WTC11 (cell line): ENCODE results near the gene CRELD1. TPM values are rescaled to one million over a fixed set of nuclear protein-coding genes. Genes with fewer than 3 reads are reported as not detected.

ENCODE experiments used
- ATAC-seq: fragments of 200-7000 bp; cut with Tn5 transposase; 2 replicates; pipeline ENCODE4 v1.10.0; 2021; ENCODE audit warnings: mild to moderate bottlenecking, moderate library complexity
- CTCF ChIA-PET: fragments of 300-600 bp; sonication (Branson Sonifier 250); formaldehyde crosslinking; loops from one replicate; lab custom pipeline; 2021; ENCODE audit warnings: antibody characterized with exemption; lab: Charles Lee
- POLR2A ChIA-PET: fragments of 350-600 bp; sonication (Branson Sonifier 250); formaldehyde crosslinking; loops from one replicate; lab custom pipeline; 2021; ENCODE audit warnings: antibody characterized with exemption; lab: Charles Lee
- DNase-seq: peaks from one replicate; pipeline ENCODE4 v3.0.0; 2021; ENCODE audit warnings: low spot score
- H3K27ac Mint-ChIP-seq: 2 replicates; pipeline ENCODE4 v1.8.0; 2021; ENCODE audit warnings: mixed read lengths
- H3K27me3 Mint-ChIP-seq: 2 replicates; pipeline ENCODE4 v1.8.0; 2021; ENCODE audit warnings: low read depth, mild to moderate bottlenecking, moderate library complexity, mixed read lengths
- H3K36me3 Mint-ChIP-seq: 2 replicates; pipeline ENCODE4 v1.8.0; 2021; ENCODE audit warnings: mixed read lengths
- H3K4me1 Mint-ChIP-seq: 2 replicates; pipeline ENCODE4 v1.8.0; 2022; ENCODE audit warnings: mixed read lengths
- H3K4me3 Mint-ChIP-seq: 2 replicates; pipeline ENCODE4 v1.8.0; 2021; ENCODE audit warnings: mild to moderate bottlenecking, moderate library complexity, mixed read lengths
- H3K9me3 Mint-ChIP-seq: 2 replicates; pipeline ENCODE4 v1.8.0; 2021; ENCODE audit warnings: mixed read lengths
- CBFB ChIP-seq: sonication (generic); formaldehyde crosslinking; IDR thresholded peaks from 2 replicates; pipeline ENCODE4 v1.8.1; 2022; ENCODE audit warnings: mild to moderate bottlenecking, low read depth, missing genetic modification reagents
- CDX4 ChIP-seq: fragments of 250-450 bp; sonication (Bioruptor Pico); IDR thresholded peaks from 2 replicates; pipeline ENCODE4 v1.9.0; 2021; ENCODE audit warnings: moderate library complexity, mild to moderate bottlenecking, inconsistent platforms, borderline replicate concordance
- E2F5 ChIP-seq: sonication (generic); formaldehyde crosslinking; IDR thresholded peaks from 2 replicates; pipeline ENCODE4 v1.8.1; 2022; ENCODE audit warnings: mild to moderate bottlenecking, moderate library complexity, missing genetic modification reagents
- ESRRA ChIP-seq: sonication (generic); formaldehyde crosslinking; IDR thresholded peaks from 2 replicates; pipeline ENCODE4 v1.8.1; 2022; ENCODE audit warnings: mild to moderate bottlenecking, missing genetic modification reagents, borderline replicate concordance
- ETV6 ChIP-seq: sonication (generic); formaldehyde crosslinking; IDR thresholded peaks from 2 replicates; pipeline ENCODE4 v1.8.1; 2022; ENCODE audit warnings: mild to moderate bottlenecking, missing genetic modification reagents
- FOXJ3 ChIP-seq: sonication (generic); formaldehyde crosslinking; IDR thresholded peaks from 2 replicates; pipeline ENCODE4 v1.9.0; 2021; ENCODE audit warnings: missing genetic modification reagents, mild to moderate bottlenecking, borderline replicate concordance
- FOXP4 ChIP-seq: sonication (generic); formaldehyde crosslinking; IDR thresholded peaks from 2 replicates; pipeline ENCODE4 v1.8.0; 2022; ENCODE audit warnings: mild to moderate bottlenecking, missing genetic modification reagents
- GTF2I ChIP-seq: fragments of 250-450 bp; sonication (Bioruptor Pico); conservative IDR thresholded peaks from 2 replicates; pipeline ENCODE4 v1.4.0; 2021; ENCODE audit warnings: mild to moderate bottlenecking
- IRF1 ChIP-seq: sonication (generic); formaldehyde crosslinking; IDR thresholded peaks from 2 replicates; pipeline ENCODE4 v1.8.0; 2023; ENCODE audit warnings: missing genetic modification reagents
- MLX ChIP-seq: sonication (generic); formaldehyde crosslinking; IDR thresholded peaks from 2 replicates; pipeline ENCODE4 v1.8.1; 2023; ENCODE audit warnings: mild to moderate bottlenecking, missing genetic modification reagents, moderate library complexity
- PRRX2 ChIP-seq: fragments of 250-450 bp; sonication (Bioruptor Pico); IDR thresholded peaks from 2 replicates; pipeline ENCODE4 v1.8.0; 2021; ENCODE audit warnings: mild to moderate bottlenecking
- SMAD3 ChIP-seq: sonication (generic); formaldehyde crosslinking; IDR thresholded peaks from 2 replicates; pipeline ENCODE4 v1.8.0; 2022; ENCODE audit warnings: missing genetic modification reagents, mild to moderate bottlenecking, borderline replicate concordance
- TCF7 ChIP-seq: sonication (generic); formaldehyde crosslinking; IDR thresholded peaks from 2 replicates; pipeline ENCODE4 v1.8.0; 2022; ENCODE audit warnings: mild to moderate bottlenecking, low read depth, missing genetic modification reagents, moderate library complexity
- ZNF121 ChIP-seq: sonication (generic); formaldehyde crosslinking; IDR thresholded peaks from 2 replicates; pipeline ENCODE4 v1.8.0; 2023; ENCODE audit warnings: missing genetic modification reagents
- total RNA-seq: library from RNA; stranded (reverse); gene quantifications from 3 replicates; pipeline ENCODE4 v1.2.3, GENCODE V29; 2021
- TF ChIP-seq, protein P1 (sequence below): fragments of 250-450 bp; sonication (Bioruptor Pico); IDR thresholded peaks from 2 replicates; pipeline ENCODE4 v1.9.0; 2021; ENCODE audit warnings: mild to moderate bottlenecking
- TF ChIP-seq, protein P2 (sequence below): sonication (generic); formaldehyde crosslinking; IDR thresholded peaks from 2 replicates; pipeline ENCODE4 v1.8.1; 2023; ENCODE audit warnings: mild to moderate bottlenecking, missing genetic modification reagents, moderate library complexity
- TF ChIP-seq, protein P3 (sequence below): fragments of 250-450 bp; sonication (Bioruptor Pico); conservative IDR thresholded peaks from 2 replicates; pipeline ENCODE4 v1.9.0; 2021; ENCODE audit warnings: mild to moderate bottlenecking
- TF ChIP-seq, protein P4 (sequence below): sonication (generic); formaldehyde crosslinking; conservative IDR thresholded peaks from 2 replicates; pipeline ENCODE4 v1.8.1; 2023; ENCODE audit warnings: mild to moderate bottlenecking, low read depth, missing genetic modification reagents, moderate library complexity

The CRELD1 gene
- total RNA-seq, 1 experiment from 2014 or later = 18.8 TPM

DNA sequence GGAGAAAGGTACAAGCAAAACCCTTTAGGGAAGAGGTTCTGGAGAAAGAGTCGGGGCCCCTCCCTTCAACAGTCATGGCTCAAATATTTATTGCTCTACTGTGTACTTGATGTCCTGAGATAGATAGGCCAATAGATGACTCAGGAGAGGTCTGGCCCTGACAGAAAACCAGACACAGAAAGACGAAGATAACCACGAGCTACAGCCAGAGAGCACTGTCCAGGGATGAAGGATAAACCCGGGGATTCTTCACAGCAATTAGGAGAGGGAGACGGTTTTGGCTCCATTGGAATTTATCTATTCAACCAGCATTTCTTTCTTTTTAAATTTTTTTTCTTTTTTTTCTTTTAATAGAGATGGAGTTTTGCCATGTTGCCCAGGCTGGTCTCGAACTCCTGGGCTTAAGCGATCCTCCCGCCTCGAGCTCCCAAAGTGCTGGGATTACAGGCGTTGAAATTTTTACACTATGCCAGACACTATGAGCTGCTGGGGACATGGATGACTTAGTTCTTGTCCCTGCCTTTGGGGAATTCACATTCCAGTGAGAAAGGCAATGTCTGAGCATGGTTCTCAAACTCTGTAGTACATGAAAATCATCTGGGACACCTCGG, 49.0 kb upstream of the CRELD1 start (continued):
- TF ChIP-seq, protein P1, sequence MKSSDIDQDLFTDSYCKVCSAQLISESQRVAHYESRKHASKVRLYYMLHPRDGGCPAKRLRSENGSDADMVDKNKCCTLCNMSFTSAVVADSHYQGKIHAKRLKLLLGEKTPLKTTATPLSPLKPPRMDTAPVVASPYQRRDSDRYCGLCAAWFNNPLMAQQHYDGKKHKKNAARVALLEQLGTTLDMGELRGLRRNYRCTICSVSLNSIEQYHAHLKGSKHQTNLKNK (CRISPR knock-in tag) = no peak
- TF ChIP-seq FOXP4 (CRISPR knock-in tag) (no peak), MLX (CRISPR knock-in tag) (no peak), CBFB (CRISPR knock-in tag) (no peak), E2F5 (CRISPR knock-in tag) (no peak), IRF1 (CRISPR knock-in tag) (no peak)
- TF ChIP-seq, protein P2, sequence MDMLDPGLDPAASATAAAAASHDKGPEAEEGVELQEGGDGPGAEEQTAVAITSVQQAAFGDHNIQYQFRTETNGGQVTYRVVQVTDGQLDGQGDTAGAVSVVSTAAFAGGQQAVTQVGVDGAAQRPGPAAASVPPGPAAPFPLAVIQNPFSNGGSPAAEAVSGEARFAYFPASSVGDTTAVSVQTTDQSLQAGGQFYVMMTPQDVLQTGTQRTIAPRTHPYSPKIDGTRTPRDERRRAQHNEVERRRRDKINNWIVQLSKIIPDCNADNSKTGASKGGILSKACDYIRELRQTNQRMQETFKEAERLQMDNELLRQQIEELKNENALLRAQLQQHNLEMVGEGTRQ = no peak
- TF ChIP-seq, protein P3, sequence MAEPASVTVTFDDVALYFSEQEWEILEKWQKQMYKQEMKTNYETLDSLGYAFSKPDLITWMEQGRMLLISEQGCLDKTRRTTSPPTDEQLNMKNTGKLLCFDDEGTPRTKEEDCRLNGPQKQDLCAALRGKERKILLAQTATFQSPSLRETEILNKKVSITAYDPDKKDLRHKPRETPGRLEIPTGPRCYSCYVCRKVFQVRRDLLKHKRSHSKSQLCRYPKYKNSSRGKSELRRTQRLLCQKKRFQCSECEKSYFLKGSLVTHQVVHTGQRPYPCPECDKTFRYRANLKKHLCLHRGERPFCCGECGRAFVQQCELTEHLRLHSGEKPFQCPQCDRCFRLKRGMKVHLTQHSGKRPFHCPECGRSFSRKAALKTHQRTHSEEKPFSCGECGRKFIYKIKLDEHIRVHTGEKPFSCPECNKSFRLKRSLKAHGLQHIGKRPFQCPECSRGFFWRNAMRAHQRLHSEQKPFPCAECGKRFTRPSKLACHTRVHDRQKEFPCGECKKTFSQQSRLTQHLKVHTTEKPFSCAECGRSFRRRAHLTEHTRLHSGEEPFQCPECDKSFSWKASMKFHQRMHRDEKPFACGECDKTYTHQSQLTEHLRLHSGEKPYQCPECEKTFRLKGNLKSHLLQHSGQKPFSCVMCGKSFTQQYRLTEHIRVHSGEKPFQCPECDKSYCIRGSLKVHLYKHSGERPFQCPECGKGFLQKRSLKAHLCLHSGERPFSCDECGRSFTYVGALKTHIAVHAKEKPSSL (CRISPR knock-in tag) = no peak

DNA sequence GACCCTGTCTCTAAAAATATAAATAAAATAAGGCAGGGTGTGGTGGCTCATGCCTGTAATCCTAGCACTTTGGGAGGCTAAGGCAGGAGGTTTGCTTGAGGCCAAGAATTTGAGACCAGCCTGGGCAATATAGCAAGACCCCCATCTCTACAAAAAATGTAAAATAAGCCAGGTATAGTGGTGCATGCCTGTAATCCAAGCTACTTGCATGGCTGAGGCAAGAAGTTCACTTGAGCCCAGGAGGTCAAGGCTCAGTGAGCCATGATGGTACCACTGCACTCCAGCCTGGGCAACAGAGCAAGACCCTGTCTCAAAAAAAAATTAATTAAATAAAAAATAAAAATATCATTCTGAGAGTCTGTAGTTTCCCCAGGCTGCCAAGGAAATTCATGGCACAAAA, 47.3 kb upstream of the CRELD1 start:
- H3K9me3 Mint-ChIP-seq = no peaks in the 10 kb centered on the region
- ATAC-seq (no peak), DNase-seq (no peak)
- H3K4me1 Mint-ChIP-seq = no peaks in the 10 kb centered on the region
- no peaks in the 10 kb centered on the region for H3K36me3 Mint-ChIP-seq
- no peak overlapping the region for H3K4me3 Mint-ChIP-seq
- POLR2A ChIA-PET = no interaction called here
- H3K27me3 Mint-ChIP-seq = peaks cover 7% of the 10 kb centered on the region
- no peak overlapping the region for H3K27ac Mint-ChIP-seq
- 0 out of 2 replicates have a peak, but pooled peaks have one; percentile 21 for TF ChIP-seq GTF2I (CRISPR knock-in tag)
- 0 out of 2 replicates have a peak, but pooled peaks have one; percentile 56 for TF ChIP-seq ZNF121 (CRISPR knock-in tag)
- no peak for TF ChIP-seq PRRX2 (CRISPR knock-in tag)
- TF ChIP-seq, all 79 proteins: peak for 2
- CTCF ChIA-PET = no interaction called here

- no peaks in the 10 kb centered on the region for H3K9me3 Mint-ChIP-seq
- H3K4me3 Mint-ChIP-seq = no peak overlapping the region
- no peak for ATAC-seq
- no peak for DNase-seq
- peaks cover 5% of the 10 kb centered on the region for H3K4me1 Mint-ChIP-seq
- POLR2A ChIA-PET = no interaction called here
- peaks cover 7% of the 10 kb centered on the region for H3K27me3 Mint-ChIP-seq
- H3K36me3 Mint-ChIP-seq = peaks cover 4% of the 10 kb centered on the region
- H3K27ac Mint-ChIP-seq = no peak overlapping the region
- CTCF ChIA-PET = no interaction called here
- TF ChIP-seq ESRRA (CRISPR knock-in tag) (no peak), SMAD3 (CRISPR knock-in tag) (no peak), CDX4 (CRISPR knock-in tag) (no peak), TCF7 (no peak), ETV6 (CRISPR knock-in tag) (no peak), FOXJ3 (CRISPR knock-in tag) (no peak)
- TF ChIP-seq, protein P1 (CRISPR knock-in tag) = no peak
- TF ChIP-seq, protein P4, sequence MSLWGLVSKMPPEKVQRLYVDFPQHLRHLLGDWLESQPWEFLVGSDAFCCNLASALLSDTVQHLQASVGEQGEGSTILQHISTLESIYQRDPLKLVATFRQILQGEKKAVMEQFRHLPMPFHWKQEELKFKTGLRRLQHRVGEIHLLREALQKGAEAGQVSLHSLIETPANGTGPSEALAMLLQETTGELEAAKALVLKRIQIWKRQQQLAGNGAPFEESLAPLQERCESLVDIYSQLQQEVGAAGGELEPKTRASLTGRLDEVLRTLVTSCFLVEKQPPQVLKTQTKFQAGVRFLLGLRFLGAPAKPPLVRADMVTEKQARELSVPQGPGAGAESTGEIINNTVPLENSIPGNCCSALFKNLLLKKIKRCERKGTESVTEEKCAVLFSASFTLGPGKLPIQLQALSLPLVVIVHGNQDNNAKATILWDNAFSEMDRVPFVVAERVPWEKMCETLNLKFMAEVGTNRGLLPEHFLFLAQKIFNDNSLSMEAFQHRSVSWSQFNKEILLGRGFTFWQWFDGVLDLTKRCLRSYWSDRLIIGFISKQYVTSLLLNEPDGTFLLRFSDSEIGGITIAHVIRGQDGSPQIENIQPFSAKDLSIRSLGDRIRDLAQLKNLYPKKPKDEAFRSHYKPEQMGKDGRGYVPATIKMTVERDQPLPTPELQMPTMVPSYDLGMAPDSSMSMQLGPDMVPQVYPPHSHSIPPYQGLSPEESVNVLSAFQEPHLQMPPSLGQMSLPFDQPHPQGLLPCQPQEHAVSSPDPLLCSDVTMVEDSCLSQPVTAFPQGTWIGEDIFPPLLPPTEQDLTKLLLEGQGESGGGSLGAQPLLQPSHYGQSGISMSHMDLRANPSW (CRISPR knock-in tag) = no peak
These were observed 46.2 kb upstream of the CRELD1 start for GRCh38 chr3:9887480-9887879.
